Body of pancreas (tissue), 4 donors: ENCODE results near the gene ADK.
"Not testable (repeated sequence)": the region's sequence is repeated elsewhere in the genome, so short reads cannot be mapped to it uniquely, and the experiment has no call there.

Source experiments
- POLR2A ChIP-seq, 3 donors: fragments of 450-650 bp; IDR thresholded peaks; one replicate each; pipeline ENCODE4 v1.6.1; 2016; ENCODE audit warnings: antibody characterized with exemption in 3 of 3, mild to moderate bottlenecking in 2 of 3
- TF ChIP-seq, protein P1 (sequence below), 7 experiments: fragments of 450-650 bp in 4 of 7; fragments of 200-600 bp in 3 of 7; sonication (generic) in 3 of 7; IDR thresholded peaks; one replicate each; pipeline ENCODE4 v1.5.1; 2016 to 2019; ENCODE audit warnings: antibody characterized with exemption in 7 of 7

DNA sequence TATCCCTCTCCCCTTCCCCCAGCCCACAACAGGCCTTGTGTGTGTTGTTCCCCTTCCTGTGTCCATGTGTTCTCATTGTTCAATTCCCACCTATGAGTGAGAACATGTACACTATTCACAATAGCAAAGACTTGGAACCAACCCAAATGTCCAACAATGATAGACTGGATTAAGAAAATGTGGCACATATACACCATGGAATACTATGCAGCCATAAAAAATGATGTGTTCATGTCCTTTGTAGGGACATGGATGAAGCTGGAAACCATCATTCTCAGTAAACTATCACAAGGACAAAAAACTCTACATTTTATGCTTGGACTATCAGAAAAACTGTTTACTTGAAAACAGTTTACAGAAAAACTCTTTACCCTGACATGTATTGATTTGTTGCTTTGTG, 347.6 kb downstream of the ADK start:
- TF ChIP-seq, protein P1, sequence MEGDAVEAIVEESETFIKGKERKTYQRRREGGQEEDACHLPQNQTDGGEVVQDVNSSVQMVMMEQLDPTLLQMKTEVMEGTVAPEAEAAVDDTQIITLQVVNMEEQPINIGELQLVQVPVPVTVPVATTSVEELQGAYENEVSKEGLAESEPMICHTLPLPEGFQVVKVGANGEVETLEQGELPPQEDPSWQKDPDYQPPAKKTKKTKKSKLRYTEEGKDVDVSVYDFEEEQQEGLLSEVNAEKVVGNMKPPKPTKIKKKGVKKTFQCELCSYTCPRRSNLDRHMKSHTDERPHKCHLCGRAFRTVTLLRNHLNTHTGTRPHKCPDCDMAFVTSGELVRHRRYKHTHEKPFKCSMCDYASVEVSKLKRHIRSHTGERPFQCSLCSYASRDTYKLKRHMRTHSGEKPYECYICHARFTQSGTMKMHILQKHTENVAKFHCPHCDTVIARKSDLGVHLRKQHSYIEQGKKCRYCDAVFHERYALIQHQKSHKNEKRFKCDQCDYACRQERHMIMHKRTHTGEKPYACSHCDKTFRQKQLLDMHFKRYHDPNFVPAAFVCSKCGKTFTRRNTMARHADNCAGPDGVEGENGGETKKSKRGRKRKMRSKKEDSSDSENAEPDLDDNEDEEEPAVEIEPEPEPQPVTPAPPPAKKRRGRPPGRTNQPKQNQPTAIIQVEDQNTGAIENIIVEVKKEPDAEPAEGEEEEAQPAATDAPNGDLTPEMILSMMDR (IDR thresholded peaks at IDR 0.05), result not testable (repeated sequence)
- not testable (repeated sequence) for TF ChIP-seq POLR2A (IDR thresholded peaks at IDR 0.05)
